Keratinocyte (primary cell): ENCODE results near the gene RPS25. TPM values are rescaled to one million over a fixed set of nuclear protein-coding genes. Genes with fewer than 3 reads are reported as not detected.

Experiments used
- DNase-seq: peaks from one replicate; pipeline ENCODE4 v3.0.0-alpha.2; 2011; ENCODE audit warnings: low read depth, missing footprints, low spot score
- FAIRE-seq: peaks from 2 replicates; lab custom pipeline; 2011; peaks lifted over from hg19 to GRCh38; lab: Jason Lieb, UNC
- H2AFZ ChIP-seq: 2 replicates; pipeline ENCODE4 v1.6.0; 2012; ENCODE audit warnings: low read length, control low read depth, inconsistent platforms; ENCODE audit not compliant: control insufficient read depth
- H3K27ac ChIP-seq: 2 replicates; pipeline ENCODE4 v1.5.1; 2011; ENCODE audit warnings: low read length; ENCODE audit not compliant: control insufficient read depth, insufficient read depth
- H3K27me3 ChIP-seq: 3 replicates; pipeline ENCODE4 v1.6.0; 2011; ENCODE audit warnings: low read length; ENCODE audit not compliant: control insufficient read depth, insufficient read depth; ENCODE audit errors: extremely low read depth
- H3K36me3 ChIP-seq, 2 experiments: 2 replicates in 1 of 2; 3 replicates in 1 of 2; pipeline ENCODE4 v1.5.1; 2011; ENCODE audit warnings: low read length in 2 of 2, mild to moderate bottlenecking in 1 of 2; ENCODE audit not compliant: control insufficient read depth in 2 of 2, insufficient read depth in 2 of 2; ENCODE audit errors: extremely low read depth in 1 of 2
- H3K4me1 ChIP-seq: 3 replicates; pipeline ENCODE4 v1.5.1; 2011; ENCODE audit warnings: low read length; ENCODE audit not compliant: control insufficient read depth, insufficient read depth; ENCODE audit errors: extremely low read depth
- H3K4me2 ChIP-seq: 3 replicates; pipeline ENCODE4 v1.6.0; 2011; ENCODE audit warnings: low read depth, low read length; ENCODE audit not compliant: control insufficient read depth, insufficient read depth; ENCODE audit errors: extremely low read depth
- H3K4me3 ChIP-seq, 3 experiments: fragments of 200-600 bp in 1 of 3; sonication (generic) in 1 of 3; 2 replicates in 2 of 3; 3 replicates in 1 of 3; pipeline ENCODE4 v1.5.1; 2011 to 2016; ENCODE audit warnings: low read length in 3 of 3, mild to moderate bottlenecking in 3 of 3, control low read depth in 2 of 3, inconsistent platforms in 1 of 3, low read depth in 1 of 3, mixed read lengths in 1 of 3, mixed run types in 1 of 3, moderate library complexity in 1 of 3; ENCODE audit not compliant: control insufficient read depth in 2 of 3, insufficient read depth in 2 of 3; ENCODE audit errors: extremely low read depth in 1 of 3
- H3K79me2 ChIP-seq: 2 replicates; pipeline ENCODE4 v1.6.0; 2012; ENCODE audit warnings: low read length; ENCODE audit not compliant: control insufficient read depth, insufficient read depth
- H3K9ac ChIP-seq: 3 replicates; pipeline ENCODE4 v1.6.0; 2011; ENCODE audit warnings: low read length; ENCODE audit not compliant: control insufficient read depth, insufficient read depth; ENCODE audit errors: extremely low read depth
- H3K9me1 ChIP-seq: 3 replicates; pipeline ENCODE4 v1.6.0; 2011; ENCODE audit warnings: low read length; ENCODE audit not compliant: control insufficient read depth, insufficient read depth; ENCODE audit errors: extremely low read depth
- H3K9me3 ChIP-seq: 2 replicates; pipeline ENCODE4 v1.5.1; 2012; ENCODE audit warnings: low read depth, low read length; ENCODE audit not compliant: control insufficient read depth
- H4K20me1 ChIP-seq: 3 replicates; pipeline ENCODE4 v1.6.0; 2011; ENCODE audit warnings: low read length; ENCODE audit not compliant: control insufficient read depth, insufficient read depth; ENCODE audit errors: extremely low read depth
- EZH2 ChIP-seq: IDR thresholded peaks from one replicate; pipeline ENCODE4 v1.6.1; 2012; ENCODE audit warnings: inconsistent platforms, mild to moderate bottlenecking, low read length, moderate library complexity
- dilution Hi-C: fragments of 300-500 bp; cut with MboI; formaldehyde crosslinking; loops from one replicate; pipeline ENCODE4 v1.7.0; 2020; ENCODE audit warnings: low sequenced_read_pairs; ENCODE audit not compliant: extremely low pct_ligation_motif_present
- polyA plus RNA-seq, 5 experiments: library from polyadenylated mRNA; depleted of rRNA in 3 of 5; stranded (reverse) in 3 of 5; stranded (forward) in 1 of 5; unstranded in 1 of 5; fragments of >200 nt; gene quantifications; 1 replicate in 1 of 5; 2 replicates in 3 of 5; 3 replicates in 1 of 5; pipeline versions ENCODE4 v1.2.1 to v1.2.3, GENCODE V29; 2011 to 2012; ENCODE audit warnings: missing spikeins in 2 of 5, low read depth in 1 of 5, low replicate concordance in 1 of 5
- TF ChIP-seq, protein P1 (sequence below), 3 experiments: IDR thresholded peaks in 1 of 3; conservative IDR thresholded peaks in 1 of 3; optimal IDR thresholded peaks in 1 of 3; 2 replicates in 2 of 3; 3 replicates in 1 of 3; pipeline versions ENCODE3 to v1.5.1; 2011; ENCODE audit warnings: low read length in 3 of 3, mild to moderate bottlenecking in 3 of 3, moderate library complexity in 2 of 3, control low read depth in 1 of 3, inconsistent platforms in 1 of 3; ENCODE audit not compliant: insufficient read depth in 2 of 3; ENCODE audit errors: extremely low read depth in 1 of 3

Gene RPS25
- polyA plus RNA-seq, 1 donor (not counting 4 experiments of a cell fraction or from before 2014, with no cell fraction given), result 978 TPM

DNA sequence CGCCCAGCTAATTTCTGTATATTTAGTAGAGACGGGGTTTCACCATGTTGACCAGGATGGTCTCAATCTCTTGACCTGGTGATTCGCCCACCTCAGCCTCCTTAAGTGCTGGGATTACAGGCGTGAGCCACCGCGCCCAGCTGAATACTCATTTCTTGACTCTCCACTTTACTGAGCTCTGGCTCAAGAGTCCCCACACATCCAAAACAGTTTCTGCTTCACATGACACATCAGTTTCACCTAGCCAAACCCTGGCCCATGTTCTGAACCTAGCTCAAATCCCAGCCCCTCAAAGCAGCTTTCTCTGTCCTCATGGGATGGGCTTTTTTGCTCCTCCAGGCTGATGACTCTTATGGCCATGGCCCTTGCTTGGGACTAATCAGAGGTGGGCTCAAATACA, 29.1 kb upstream of the RPS25 start:
- dilution Hi-C loops, result no loop called here
- H3K4me2 ChIP-seq, result no peak overlapping the region
- no peaks in the 10 kb centered on the region for H3K27me3 ChIP-seq
- peaks cover 2% of the 10 kb centered on the region for H3K4me1 ChIP-seq
- H3K9ac ChIP-seq, result no peak overlapping the region
- H3K9me1 ChIP-seq, result no peaks in the 10 kb centered on the region
- H3K36me3 ChIP-seq, result peaks cover 54 to 63% of the 10 kb centered on the region in 2 experiments
- FAIRE-seq (no peak), DNase-seq (no peak)
- TF ChIP-seq, protein P1, sequence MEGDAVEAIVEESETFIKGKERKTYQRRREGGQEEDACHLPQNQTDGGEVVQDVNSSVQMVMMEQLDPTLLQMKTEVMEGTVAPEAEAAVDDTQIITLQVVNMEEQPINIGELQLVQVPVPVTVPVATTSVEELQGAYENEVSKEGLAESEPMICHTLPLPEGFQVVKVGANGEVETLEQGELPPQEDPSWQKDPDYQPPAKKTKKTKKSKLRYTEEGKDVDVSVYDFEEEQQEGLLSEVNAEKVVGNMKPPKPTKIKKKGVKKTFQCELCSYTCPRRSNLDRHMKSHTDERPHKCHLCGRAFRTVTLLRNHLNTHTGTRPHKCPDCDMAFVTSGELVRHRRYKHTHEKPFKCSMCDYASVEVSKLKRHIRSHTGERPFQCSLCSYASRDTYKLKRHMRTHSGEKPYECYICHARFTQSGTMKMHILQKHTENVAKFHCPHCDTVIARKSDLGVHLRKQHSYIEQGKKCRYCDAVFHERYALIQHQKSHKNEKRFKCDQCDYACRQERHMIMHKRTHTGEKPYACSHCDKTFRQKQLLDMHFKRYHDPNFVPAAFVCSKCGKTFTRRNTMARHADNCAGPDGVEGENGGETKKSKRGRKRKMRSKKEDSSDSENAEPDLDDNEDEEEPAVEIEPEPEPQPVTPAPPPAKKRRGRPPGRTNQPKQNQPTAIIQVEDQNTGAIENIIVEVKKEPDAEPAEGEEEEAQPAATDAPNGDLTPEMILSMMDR (optimal IDR thresholded peaks at IDR 0.05 in 1 of 3, IDR thresholded peaks at IDR 0.05 in 1 of 3, conservative IDR thresholded peaks at IDR 0.05 in 1 of 3; ENCODE audit: extremely low read depth in 1 of 3, insufficient read depth in 2 of 3, low read length in 3 of 3), result no peak
- no peak for TF ChIP-seq EZH2
- H3K27ac ChIP-seq, result no peak overlapping the region
- no peak overlapping the region for H2AFZ ChIP-seq
- no peak overlapping the region for H3K4me3 ChIP-seq
- no peaks in the 10 kb centered on the region for H4K20me1 ChIP-seq
- peaks cover 1% of the 10 kb centered on the region for H3K79me2 ChIP-seq
- no peaks in the 10 kb centered on the region for H3K9me3 ChIP-seq

DNA sequence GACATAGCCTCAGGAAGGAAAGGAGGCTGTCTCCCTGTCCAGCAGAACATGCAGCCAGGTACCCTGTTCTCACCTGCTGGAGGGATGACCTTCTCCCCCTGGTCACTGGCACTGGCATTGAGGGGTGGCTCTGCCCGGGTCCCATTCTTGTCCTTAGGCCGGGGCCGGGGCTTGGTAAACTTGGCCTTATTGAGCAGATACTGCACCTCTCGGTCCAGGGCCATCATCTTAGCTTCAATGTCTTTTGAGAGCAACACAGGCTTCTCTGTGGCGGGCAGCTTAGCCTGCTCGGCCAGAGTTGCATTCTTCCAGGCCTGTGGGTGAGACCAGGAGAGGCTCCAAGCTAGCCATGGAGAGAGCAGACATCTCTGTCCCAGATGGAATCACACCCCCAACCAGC, 28.3 kb upstream of the RPS25 start:
- dilution Hi-C loops, result no loop called here
- Histone ChIP-seq H3K27ac (no peak overlapping the region), H2AFZ (no peak overlapping the region), H3K9ac (no peak overlapping the region), H3K9me3 (no peaks in the 10 kb centered on the region), H3K9me1 (no peaks in the 10 kb centered on the region), H3K36me3 (peaks cover 47 to 56% of the 10 kb centered on the region in 2 experiments), H3K27me3 (no peaks in the 10 kb centered on the region), H3K79me2 (no peaks in the 10 kb centered on the region), H3K4me1 (no peaks in the 10 kb centered on the region), H4K20me1 (no peaks in the 10 kb centered on the region), H3K4me3 (no peak overlapping the region), H3K4me2 (no peak overlapping the region)
- TF ChIP-seq, protein P1 (optimal IDR thresholded peaks at IDR 0.05 in 1 of 3, IDR thresholded peaks at IDR 0.05 in 1 of 3, conservative IDR thresholded peaks at IDR 0.05 in 1 of 3; ENCODE audit: extremely low read depth in 1 of 3, insufficient read depth in 2 of 3, low read length in 3 of 3), result no peak
- no peak for TF ChIP-seq EZH2
- no peak for FAIRE-seq
- DNase-seq, result no peak
